CD4-positive, alpha-beta T cell treated with Interferon gamma for 1 hour (primary cell): ENCODE data around the gene TMEM115.
"Not testable (repeated sequence)": the region's sequence is repeated elsewhere in the genome, so short reads cannot be mapped to it uniquely, and the experiment has no call there.

Source experiments
- DNase-seq: peaks from one replicate; pipeline ENCODE4 v3.0.0-alpha.2; 2020

The TMEM115 gene

GRCh38 chr3:50314342-50314741 lies 45.0 kb downstream of the TMEM115 start:
- DNase-seq = no peak

GRCh38 chr3:50312041-50312440 lies 47.3 kb downstream of the TMEM115 start:
- not testable (repeated sequence) for DNase-seq
